Thoracic aorta (tissue), 2 donors: ENCODE data around the gene ARAP2. TPM values are rescaled to one million over a fixed set of nuclear protein-coding genes. Genes with fewer than 3 reads are reported as not detected.

Experiments
- ATAC-seq: fragments of 150-250 bp; one replicate; pipeline ENCODE4 v1.8.0; 2017; ENCODE audit warnings: low read depth; ENCODE audit not compliant: insufficient number of reproducible peaks, low FRiP score
- DNase-seq: peaks from one replicate; pipeline ENCODE4 v3.0.0-alpha.2; 2020; ENCODE audit warnings: low spot score
- H3K27ac ChIP-seq, 2 donors: fragments of 200-600 bp; sonication (generic); 1 replicate in 1 of 2; 2 replicates in 1 of 2; pipeline ENCODE4 v1.5.1; 2016; ENCODE audit warnings: mild to moderate bottlenecking in 2 of 2, moderate library complexity in 2 of 2
- H3K27me3 ChIP-seq: fragments of 200-600 bp; sonication (generic); replicated peaks from 2 replicates; pipeline ENCODE4 v1.6.0; 2016; ENCODE audit warnings: mild to moderate bottlenecking; ENCODE audit not compliant: insufficient read depth
- H3K36me3 ChIP-seq: fragments of 200-600 bp; sonication (generic); one replicate; pipeline ENCODE4 v1.5.1; 2016
- H3K4me1 ChIP-seq, 2 donors: fragments of 200-600 bp; sonication (generic); 1 replicate in 1 of 2; 2 replicates in 1 of 2; pipeline versions ENCODE4 v1.5.1 to v1.6.0; 2016; ENCODE audit warnings: low read depth in 2 of 2, mild to moderate bottlenecking in 1 of 2; ENCODE audit not compliant: control insufficient read depth in 1 of 2
- H3K4me3 ChIP-seq: fragments of 200-600 bp; sonication (generic); 2 replicates; pipeline ENCODE4 v1.5.1; 2016; ENCODE audit warnings: mild to moderate bottlenecking
- H3K9me3 ChIP-seq: fragments of 200-600 bp; sonication (generic); 2 replicates; pipeline ENCODE4 v1.5.1; 2016
- CTCF ChIP-seq: fragments of 200-600 bp; sonication (generic); IDR thresholded peaks from one replicate; pipeline ENCODE4 v1.5.1; 2019; ENCODE audit warnings: antibody characterized with exemption
- total RNA-seq, 2 donors: library from RNA; depleted of rRNA; stranded (reverse); fragments of >200 nt; gene quantifications; one replicate each; pipeline versions ENCODE4 v1.1.0 to v1.2.3, GENCODE V29; 2016

Gene ARAP2
- total RNA-seq, 2 donors from 2014 or later: 8.3 to 25.3 TPM

GRCh38 chr4:36094995-36095394 is 149.3 kb downstream of the ARAP2 start:
- Histone ChIP-seq H3K27ac (no peak overlapping the region), H3K4me1 (no peaks in the 10 kb centered on the region), H3K4me3 (no peak overlapping the region), H3K27me3 (no peaks in the 10 kb centered on the region), H3K9me3 (no peaks in the 10 kb centered on the region), H3K36me3 (no peaks in the 10 kb centered on the region)
- no peak for TF ChIP-seq CTCF
- ATAC-seq (no peak), DNase-seq (no peak)

GRCh38 chr4:36091997-36092396 is 152.3 kb downstream of the ARAP2 start:
- no peak for ATAC-seq

GRCh38 chr4:36088542-36088941 is 155.8 kb downstream of the ARAP2 start:
- no peak overlapping the region for H3K4me3 ChIP-seq
- H3K27me3 ChIP-seq: no peaks in the 10 kb centered on the region
- TF ChIP-seq CTCF: no peak
- no peaks in the 10 kb centered on the region for H3K9me3 ChIP-seq
- H3K27ac ChIP-seq: no peak overlapping the region
- H3K36me3 ChIP-seq: no peaks in the 10 kb centered on the region
- H3K4me1 ChIP-seq: no peaks in the 10 kb centered on the region
- ATAC-seq (no peak), DNase-seq (no peak)

More at GRCh38 chr4:36091997-36092396, 152.3 kb downstream of the ARAP2 start:
- no peak for DNase-seq
- Histone ChIP-seq H3K4me3 (no peak overlapping the region), H3K9me3 (no peaks in the 10 kb centered on the region), H3K4me1 (no peaks in the 10 kb centered on the region), H3K27me3 (no peaks in the 10 kb centered on the region), H3K36me3 (no peaks in the 10 kb centered on the region), H3K27ac (no peak overlapping the region)
- no peak for TF ChIP-seq CTCF

- Histone ChIP-seq H3K27me3 (no peaks in the 10 kb centered on the region), H3K4me3 (no peak overlapping the region), H3K4me1 (no peaks in the 10 kb centered on the region), H3K9me3 (no peaks in the 10 kb centered on the region), H3K27ac (no peak overlapping the region), H3K36me3 (no peaks in the 10 kb centered on the region)
- no peak for DNase-seq
- no peak for ATAC-seq
- TF ChIP-seq CTCF: no peak
Observed at GRCh38 chr4:36086261-36086786, 158.0 kb downstream of the ARAP2 start.

GRCh38 chr4:36082817-36083216 is 161.5 kb downstream of the ARAP2 start:
- Histone ChIP-seq H3K4me1 (no peaks in the 10 kb centered on the region), H3K27ac (no peak overlapping the region), H3K36me3 (no peaks in the 10 kb centered on the region), H3K9me3 (no peaks in the 10 kb centered on the region), H3K4me3 (no peak overlapping the region), H3K27me3 (no peaks in the 10 kb centered on the region)
- TF ChIP-seq CTCF: no peak
- DNase-seq (no peak), ATAC-seq (no peak)
